ENCODE data around the gene KDSR.

The KDSR gene, protein sequence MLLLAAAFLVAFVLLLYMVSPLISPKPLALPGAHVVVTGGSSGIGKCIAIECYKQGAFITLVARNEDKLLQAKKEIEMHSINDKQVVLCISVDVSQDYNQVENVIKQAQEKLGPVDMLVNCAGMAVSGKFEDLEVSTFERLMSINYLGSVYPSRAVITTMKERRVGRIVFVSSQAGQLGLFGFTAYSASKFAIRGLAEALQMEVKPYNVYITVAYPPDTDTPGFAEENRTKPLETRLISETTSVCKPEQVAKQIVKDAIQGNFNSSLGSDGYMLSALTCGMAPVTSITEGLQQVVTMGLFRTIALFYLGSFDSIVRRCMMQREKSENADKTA

DNA sequence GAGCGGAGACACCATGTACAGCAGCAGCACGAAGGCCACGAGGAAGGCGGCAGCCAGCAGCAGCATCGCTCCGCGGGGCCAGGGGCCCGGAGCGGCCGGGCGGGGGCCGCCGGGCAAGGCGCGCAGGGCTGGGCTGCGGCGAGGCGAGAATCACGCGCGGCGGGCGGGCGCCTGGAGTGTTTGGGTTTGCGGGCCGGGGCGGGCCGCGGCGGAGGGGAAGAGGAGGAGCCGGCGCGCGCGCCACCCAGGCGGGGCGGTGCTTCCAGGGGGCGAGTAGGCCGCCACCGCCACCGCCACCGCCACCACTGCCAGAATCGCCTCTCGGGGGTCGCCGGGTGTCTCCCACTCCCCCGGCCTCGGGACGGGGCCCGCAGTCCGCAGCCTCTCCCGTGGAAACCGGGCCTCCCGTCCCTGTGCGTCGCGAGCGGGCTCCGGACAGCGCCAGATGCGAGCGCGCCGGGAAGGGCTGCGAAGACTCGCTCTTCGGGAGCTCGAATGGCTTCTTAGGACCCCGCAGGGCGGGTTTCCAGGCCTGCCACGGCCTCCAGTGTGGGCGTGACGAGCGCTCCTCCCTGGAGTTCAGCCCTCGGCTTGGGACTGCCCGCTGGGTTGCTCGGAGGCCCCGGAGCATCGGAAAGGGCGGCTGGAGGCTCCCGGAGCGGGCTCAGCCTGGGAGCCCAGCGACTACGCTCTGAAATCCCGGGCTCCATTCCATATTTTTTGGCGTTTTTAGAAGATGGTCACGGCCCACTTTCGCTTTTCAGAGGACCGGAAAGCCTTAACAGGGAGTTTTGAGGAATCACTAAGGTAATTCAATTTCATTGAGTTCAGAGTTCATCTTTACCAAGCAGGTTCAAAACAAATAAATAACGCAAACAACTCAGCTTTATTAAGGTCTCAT is at the start of gene KDSR:
KDSR (minus strand) TSS at position 154 of the 901 bp plus-strand sequence; CDS start at position 66, 88 bp downstream.
- DNase-seq (ENCODE audit: low read depth in 2 of 2, low spot score in 1 of 2) = peak; percentile 46 to 67

DNA sequence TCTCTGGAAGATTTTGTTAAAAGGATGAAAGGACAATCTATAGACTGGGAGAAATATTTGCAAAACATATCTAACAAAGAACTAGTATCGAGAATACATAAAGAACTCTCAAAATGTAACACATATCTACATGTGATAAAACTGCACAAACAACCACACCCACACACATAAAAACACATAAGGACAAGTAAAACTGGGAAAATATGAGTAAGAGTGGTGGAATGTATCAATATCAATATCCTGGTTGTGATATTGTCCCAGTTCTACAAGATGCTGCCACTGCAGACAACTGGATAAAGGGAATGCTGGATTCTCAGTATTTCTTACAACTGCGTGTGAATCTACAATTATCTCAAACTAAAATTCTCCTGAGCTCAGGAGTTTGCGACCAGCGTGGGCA is 45.9 kb upstream of the KDSR start:
- DNase-seq (ENCODE audit: low read depth in 2 of 2, low spot score in 1 of 2) = no peak

DNA sequence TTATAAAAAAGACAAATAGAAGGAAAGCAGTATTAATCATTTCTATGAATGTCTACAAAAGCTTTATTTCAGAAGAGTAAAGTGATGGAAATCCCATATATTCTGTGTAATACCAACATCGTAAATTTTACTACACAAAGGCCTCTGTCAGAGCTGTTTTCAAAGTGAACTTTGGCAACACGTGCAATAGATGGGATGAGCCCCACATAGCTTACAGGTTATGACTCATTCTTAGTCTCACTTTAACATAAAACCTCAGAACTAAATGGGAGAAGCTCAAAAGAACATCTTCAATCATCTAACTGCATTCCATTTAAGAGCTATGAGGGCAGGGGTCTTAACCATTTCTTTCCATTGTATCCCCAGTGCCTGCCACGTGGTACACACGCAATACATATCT is 43.8 kb upstream of the KDSR start:
- DNase-seq (ENCODE audit: low read depth in 2 of 2, low spot score in 1 of 2) = no peak

DNA sequence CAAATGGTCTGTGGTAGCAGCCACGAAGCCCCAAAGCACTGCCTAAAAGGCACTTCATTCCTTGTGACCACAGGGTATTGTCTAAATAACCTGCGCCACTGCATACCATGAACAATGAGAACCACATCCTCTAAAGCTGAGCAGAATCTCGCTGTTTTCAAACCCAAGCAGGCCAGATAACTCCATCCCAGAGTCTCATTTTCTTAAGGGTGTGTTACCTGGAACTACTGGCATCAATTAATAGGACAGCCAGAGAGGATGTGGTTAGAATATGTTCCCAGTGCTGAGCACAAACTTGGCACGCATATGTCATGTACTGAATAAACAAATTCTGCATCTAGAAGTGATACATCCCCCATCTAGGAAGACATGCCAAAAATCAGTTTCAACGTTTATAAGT is 42.3 kb upstream of the KDSR start:
- DNase-seq (ENCODE audit: low read depth in 2 of 2, low spot score in 1 of 2) = no peak

DNA sequence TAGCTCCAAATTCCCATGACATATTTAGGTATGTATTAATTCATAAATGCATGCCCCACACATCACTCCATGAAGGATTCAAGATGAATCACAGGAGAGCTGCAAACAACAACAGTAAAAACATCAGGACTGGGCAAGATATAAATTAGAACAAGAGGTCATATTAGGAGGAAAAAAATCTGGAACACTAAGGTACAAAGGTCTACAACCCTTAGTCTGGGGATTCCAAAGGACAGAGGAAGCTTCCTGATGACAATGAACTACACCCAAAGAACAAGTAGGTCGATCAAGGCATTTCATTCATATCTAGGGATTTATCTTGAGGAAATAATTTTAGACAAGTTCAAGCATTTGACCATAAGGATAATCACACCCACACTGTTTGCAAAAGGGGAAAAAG is 40.7 kb upstream of the KDSR start:
- no peak for DNase-seq (ENCODE audit: low read depth in 2 of 2, low spot score in 1 of 2)

DNA sequence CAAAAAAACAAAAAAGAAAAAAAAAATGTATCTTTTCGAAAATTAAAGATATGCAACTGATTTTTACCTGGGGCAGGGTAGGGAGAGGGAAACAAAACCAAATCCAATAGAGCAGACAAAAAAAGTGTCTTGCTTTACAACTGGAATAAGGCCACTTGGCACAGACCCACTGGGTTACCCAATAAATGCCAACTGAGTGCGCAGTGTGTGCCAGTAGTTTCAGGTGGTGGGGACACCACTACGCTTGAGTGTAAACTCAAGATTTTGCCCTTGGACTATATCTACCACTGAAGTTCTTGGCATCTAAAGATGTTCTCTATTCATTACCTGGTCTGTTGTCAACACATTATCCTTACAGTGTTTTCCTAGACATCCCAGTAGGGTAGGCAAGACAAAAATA is 39.0 kb upstream of the KDSR start:
- no peak for DNase-seq (ENCODE audit: low read depth in 2 of 2, low spot score in 1 of 2)

DNA sequence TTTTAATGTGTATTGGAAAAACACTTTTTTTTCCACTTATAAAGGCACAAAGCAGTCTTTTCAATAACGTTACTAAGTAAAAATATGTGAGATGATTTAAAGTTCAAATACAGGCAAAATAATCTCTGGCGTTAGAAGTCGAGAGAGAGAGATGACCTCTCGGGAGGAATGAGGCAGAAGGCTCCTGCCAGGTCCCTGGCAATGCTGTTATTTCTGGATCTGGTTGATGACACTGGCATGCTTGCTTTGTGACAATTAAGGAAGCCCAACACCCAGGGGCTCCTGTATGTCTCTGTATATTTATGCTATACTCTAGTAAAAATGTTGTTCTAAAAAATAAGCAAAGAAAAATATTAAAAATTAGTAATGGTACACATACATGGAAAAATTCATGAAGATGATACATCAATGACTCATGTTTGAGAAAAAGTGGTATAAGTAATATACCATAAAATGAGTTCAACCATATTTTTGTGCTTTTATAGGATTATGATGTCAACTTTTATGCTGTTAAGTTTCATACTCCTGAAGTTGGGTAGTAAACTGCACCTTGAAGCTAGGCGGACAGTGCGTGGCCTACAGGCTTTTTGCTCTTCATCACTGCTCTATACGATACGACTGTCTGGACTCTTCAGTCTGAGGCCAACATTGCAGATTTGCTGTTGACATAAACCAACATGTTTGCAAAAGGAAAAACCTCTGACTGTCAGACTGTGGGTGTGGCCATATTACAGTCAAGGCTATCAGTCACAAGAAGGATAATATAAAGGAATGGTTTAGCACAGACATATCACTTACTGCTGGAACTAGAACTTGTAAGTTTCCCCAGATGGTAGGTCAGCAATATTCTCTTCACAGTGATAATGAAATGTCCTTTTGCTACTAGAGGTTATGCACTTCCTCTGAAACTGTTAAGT is 35.5 kb upstream of the KDSR start:
- no peak for DNase-seq (ENCODE audit: low read depth in 2 of 2, low spot score in 1 of 2)

DNA sequence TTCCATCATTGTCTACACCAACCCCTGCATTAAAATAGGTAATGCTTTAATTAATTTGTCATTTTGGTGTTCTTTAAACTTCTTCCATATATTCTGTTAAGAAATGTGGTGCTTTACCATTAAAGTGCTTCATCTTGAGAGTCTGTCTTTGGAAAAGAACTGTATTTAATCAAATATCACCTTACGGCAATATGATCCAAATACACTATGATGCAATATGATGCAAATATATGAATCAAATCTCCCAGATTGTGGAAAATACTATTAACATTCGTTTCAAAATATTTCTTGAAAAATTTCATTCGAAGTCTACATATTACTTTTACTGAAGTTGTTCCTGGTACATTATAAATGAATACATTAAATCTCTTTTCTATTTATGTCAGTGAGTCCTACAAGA is 32.3 kb upstream of the KDSR start:
- DNase-seq (ENCODE audit: low read depth in 2 of 2, low spot score in 1 of 2) = no peak

DNA sequence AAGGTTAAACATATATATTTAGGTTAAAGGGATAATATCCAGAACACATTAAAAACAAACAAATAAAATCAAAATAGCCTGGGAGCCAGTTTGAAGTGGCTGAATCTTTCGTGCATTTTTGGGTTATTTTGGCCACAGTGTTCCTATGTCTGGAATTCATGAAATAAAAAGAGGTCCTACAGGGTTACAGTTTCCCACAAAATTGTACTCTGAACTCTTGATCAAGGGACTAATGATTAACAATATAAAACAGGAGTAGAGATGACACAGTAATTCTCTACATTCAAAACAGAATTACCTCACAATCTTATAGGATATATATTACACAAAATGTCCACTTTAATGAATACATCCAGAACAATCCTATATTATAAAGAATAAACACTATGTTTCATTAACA is 30.3 kb upstream of the KDSR start:
- DNase-seq (ENCODE audit: low read depth in 2 of 2, low spot score in 1 of 2) = no peak

DNA sequence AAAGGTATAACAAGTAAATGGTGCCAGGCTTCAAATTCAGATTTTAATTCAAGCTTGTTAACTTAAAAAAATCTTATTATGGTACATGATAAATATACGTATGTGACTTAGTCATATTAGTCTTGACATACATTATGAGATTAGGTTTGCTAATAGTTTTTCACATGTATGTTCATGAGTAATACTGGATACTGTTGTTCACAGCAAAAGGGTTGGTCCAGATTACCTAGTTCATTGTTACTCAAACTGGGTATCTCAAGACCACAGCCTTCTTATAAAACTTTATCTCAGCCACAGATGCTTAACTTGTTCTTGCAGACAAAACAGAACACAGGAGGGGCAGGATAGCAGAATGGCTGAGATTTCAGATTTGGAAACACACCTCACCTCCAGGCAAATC is 28.5 kb upstream of the KDSR start:
- DNase-seq (ENCODE audit: low read depth in 2 of 2, low spot score in 1 of 2) = no peak

DNA sequence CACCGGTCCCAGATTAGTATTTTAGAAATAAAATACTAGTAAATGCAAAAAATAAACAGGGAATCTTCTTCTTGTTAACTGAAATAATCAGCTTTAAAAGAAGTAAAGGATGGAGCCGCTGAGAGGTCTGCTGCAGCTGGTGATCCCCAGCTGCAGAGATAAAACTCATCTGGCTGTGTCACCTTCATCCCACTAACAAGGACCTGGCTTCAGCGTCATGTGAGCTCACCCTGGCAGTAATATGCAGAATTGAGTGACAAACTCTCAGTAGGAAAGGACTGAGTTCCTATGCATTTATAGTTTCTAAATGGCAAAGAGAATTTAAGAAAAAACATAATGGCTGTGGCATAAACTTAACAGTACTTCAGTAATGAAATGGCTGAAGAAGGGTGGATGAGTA is 27.9 kb upstream of the KDSR start:
- no peak for DNase-seq (ENCODE audit: low read depth in 2 of 2, low spot score in 1 of 2)

DNA sequence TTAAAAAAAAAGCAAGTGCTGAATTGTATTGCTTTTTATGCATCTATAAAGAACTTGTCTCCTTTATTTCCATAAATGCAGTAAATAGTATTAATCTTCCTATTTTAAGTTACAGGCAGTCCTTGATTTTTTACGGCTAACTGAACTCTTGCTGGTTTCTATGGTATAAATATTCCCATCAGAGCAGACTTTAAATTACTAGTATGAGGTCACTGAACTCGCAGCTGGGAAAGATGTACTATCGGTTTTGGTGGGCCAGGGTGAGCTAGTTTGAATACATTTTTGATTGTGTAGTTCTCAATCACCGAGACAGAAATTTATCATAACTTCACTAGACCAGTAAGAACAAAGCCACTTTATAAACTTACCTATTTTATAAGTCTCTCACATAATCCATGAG is 20.9 kb upstream of the KDSR start:
- DNase-seq (ENCODE audit: low read depth in 2 of 2, low spot score in 1 of 2) = no peak

DNA sequence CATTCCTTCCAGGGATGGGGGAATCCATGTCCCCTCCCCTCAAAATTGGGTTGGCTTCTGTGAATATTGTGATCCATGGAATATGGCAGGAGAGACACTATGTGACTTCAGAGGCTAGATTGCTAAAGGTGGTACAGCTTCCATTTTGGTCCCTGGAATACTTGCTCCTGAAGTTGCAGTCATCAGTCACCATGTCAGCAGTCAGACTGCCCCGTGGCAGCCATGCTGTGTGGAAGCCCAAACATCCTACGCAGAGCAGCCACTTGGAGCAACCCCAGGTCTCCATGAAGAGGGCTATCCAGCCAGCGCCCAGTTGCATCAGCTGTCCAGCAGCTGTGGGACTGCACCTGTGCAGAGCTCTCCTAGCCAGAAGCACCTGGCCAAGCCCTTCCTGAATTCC is 15.8 kb upstream of the KDSR start:
- no peak for DNase-seq (ENCODE audit: low read depth in 2 of 2, low spot score in 1 of 2)

DNA sequence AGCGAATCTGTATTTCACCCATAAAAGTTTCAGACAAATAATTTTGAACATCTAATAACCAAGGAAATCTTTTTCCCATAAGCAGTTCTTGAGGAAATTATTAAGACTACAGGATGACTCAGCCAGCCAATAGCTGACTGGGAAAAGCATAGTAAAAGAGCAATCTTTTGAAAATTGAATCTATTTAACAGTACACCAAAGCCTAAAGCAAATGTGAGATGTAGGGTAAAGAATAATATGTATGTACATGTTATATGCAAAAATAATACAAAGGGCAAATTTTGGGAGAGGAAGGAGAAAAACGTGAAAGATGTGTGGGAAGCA is 12.6 kb upstream of the KDSR start:
- DNase-seq (ENCODE audit: low read depth in 2 of 2, low spot score in 1 of 2) = no peak

DNA sequence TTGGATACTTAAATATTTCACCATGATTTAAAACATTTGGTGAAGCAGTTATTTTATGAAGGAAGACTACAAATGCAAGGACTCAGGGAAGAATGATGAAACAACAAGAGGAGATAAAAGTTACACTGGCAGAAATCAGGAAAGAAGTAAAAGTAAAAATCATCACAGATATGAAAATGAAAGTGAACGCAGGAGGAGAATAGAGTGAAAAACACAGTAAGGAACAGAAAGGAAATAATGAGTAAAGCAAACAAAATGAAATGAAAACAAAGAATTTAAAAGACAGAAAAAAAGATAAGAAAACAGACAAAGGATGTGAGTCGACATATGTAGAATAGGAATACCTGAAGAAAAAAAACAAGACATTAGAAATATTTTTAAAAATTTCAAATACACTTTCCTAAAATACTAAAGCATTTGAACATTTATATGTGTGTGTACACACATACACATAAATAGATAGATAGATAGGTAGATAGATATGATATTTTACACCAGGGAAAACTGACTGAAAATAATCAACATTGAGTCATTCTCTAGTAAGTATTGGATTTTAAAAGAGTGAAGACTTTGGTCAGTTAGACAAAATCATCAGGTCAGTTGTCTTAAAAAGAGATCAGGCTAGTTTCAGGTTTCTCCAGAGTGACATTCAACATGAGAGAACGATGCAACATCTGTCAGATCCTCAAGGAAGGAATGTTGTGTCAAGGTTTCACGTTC is 12.1 kb upstream of the KDSR start:
- DNase-seq (ENCODE audit: low read depth in 2 of 2, low spot score in 1 of 2) = no peak

DNA sequence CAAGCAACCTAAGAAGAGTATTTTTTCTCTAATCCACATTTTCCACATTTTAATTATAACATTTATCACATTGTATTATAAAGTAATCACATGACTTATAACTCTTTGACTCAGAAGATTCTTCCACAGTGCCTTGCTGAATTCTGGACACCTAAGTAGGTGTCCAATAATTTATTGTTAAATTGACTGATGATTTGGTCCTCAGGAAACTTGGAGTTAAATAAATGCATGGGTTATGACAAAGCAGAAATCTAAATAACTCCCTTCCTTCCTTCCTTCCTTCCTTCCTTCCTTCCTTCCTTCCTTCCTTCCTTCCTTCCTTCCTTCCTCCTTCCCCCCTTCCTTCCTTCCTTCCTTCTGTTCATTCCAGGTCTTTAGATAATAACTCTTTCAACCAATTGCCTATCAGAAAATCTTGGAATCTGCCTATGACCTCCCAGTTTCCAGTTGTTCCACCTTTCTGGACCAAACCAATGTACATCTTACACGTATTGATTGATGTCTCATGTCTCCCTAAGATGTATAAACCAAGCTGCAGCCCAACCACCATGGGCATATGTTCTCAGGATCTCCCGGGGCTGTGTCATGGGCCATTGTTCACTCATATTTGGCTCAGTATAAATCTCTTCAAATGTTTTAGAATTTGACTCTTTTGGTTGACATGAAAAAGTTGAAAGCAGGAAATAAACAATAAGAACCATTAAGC is 10.4 kb upstream of the KDSR start:
- DNase-seq (ENCODE audit: low read depth in 2 of 2, low spot score in 1 of 2) = no peak

DNA sequence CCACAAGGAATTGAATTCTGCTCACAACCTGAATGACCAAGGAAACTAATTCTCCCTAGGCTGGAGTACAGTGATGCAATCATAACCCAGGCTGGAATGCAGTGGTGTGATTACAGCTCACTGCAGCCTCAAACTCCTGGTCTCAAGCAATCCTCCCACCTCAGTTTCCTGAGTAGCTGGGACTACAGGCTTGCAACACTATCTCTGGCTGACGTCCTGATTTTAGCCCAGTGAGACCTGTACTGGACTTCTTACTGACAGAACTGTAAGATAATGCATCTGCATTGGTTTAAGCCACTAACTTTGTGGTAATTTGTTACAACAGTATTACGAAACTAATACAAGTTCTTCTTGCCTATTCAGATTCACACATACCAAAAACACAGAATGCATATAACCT is 9.5 kb upstream of the KDSR start:
- DNase-seq (ENCODE audit: low read depth in 2 of 2, low spot score in 1 of 2) = no peak

DNA sequence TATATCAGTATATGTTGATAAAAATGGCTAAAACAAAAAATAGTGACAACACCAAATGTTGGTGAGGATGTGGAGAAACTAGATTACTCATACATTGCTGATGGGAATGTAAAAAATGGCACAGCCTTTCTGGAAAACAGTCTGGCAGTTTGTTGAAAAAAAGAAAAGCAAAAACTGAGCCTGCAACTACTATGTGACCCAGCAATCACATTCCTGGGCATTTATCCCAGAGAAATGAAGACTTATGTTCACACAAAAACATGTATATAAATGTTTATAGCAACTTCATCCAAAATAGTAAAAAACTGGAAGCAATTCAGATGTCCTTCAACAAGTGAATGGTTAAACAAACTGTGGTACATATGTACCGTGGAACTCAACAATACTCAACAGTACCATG is 7.5 kb upstream of the KDSR start:
- no peak for DNase-seq (ENCODE audit: low read depth in 2 of 2, low spot score in 1 of 2)

DNA sequence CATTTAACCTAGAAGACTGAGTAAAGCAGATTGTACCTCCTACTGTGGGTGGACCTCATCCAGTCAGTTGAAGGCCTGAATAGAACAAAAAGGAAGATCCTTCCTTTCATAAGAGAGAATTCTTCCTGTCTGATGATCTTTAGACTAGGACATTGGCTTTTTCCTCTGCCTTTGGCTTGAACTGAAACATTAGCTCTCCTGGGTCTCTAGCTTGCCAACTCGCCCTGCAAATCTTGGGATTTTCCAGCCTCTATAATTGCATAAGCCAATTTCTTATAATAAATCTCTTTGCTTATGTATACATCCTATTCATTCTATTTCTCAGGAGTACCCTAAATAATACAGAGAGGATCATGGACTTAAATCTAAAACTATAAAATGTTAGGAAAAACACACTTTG is 6.2 kb upstream of the KDSR start:
- DNase-seq (ENCODE audit: low read depth in 2 of 2, low spot score in 1 of 2) = no peak

DNA sequence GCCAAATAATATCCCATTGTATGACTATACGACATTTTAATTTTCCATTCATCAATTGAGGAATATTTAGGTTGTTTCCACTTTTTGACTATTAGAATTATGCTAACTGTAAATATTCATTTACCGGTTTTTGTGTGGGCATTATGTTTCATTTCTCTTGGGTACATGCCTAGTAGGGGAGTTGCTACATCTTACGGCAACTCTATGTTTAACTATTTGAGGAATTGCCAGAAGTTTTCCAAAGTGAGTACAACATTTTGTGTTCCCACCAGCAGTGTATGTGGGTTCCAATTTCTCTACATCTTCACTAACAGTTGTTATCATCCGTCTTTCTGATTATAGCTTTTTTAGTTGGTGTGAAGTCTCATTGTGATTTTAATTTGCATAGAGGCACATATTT is 1.6 kb upstream of the KDSR start:
- DNase-seq (ENCODE audit: low read depth in 2 of 2, low spot score in 1 of 2) = no peak

Measured in stimulated activated CD8-positive, alpha-beta memory T cell treated with anti-CD3 and anti-CD28 coated beads, Interleukin-4, amount 100 ng/mL, for 4 hours (primary cell).